Endothelial cell of umbilical vein (primary cell): ENCODE data around the gene KIFC1. TPM values are rescaled to one million over a fixed set of nuclear protein-coding genes. Genes with fewer than 3 reads are reported as not detected.

ENCODE experiments used
- BruUV-seq: library from RNA; stranded (reverse); fragments of 400-500 nt; replicated peaks from 2 replicates; lab custom pipeline; 2021; lab: Mats Ljungman, UMichigan
- CTCF ChIA-PET: fragments of 300-600, 350-600 bp; sonication (Branson Sonifier 250); formaldehyde crosslinking; loops from one replicate; lab custom pipeline; 2021; ENCODE audit warnings: antibody characterized with exemption, inconsistent platforms; lab: Charles Lee
- POLR2A ChIA-PET: fragments of 300-600, 350-600 bp; sonication (Branson Sonifier 250); formaldehyde crosslinking; loops from one replicate; lab custom pipeline; 2021; ENCODE audit warnings: antibody characterized with exemption, inconsistent platforms; lab: Charles Lee
- DNase-seq: peaks from one replicate; pipeline ENCODE4 v3.0.0-alpha.2; 2011; ENCODE audit warnings: low read depth, low spot score
- FAIRE-seq: peaks from 2 replicates; lab custom pipeline; 2011; peaks lifted over from hg19 to GRCh38; lab: Jason Lieb, UNC
- H2AFZ ChIP-seq: 2 replicates; pipeline ENCODE4 v1.6.0; 2012; ENCODE audit warnings: low read depth, low read length, control low read depth, inconsistent platforms
- H3K27ac ChIP-seq: 2 replicates; pipeline ENCODE4 v1.5.1; 2011; ENCODE audit warnings: low read depth, mild to moderate bottlenecking, control low read depth, low read length, moderate library complexity; ENCODE audit not compliant: insufficient read depth
- H3K27me3 ChIP-seq, 2 experiments: 2 replicates each; pipeline versions ENCODE4 v1.6.0 to v1.6.1; 2011; ENCODE audit warnings: low read length in 2 of 2, mixed read lengths in 1 of 2; ENCODE audit not compliant: control insufficient read depth in 2 of 2, insufficient read depth in 2 of 2
- H3K36me3 ChIP-seq, 2 experiments: 2 replicates in 1 of 2; 3 replicates in 1 of 2; pipeline ENCODE4 v1.5.1; 2011; ENCODE audit warnings: low read length in 2 of 2, mild to moderate bottlenecking in 1 of 2, moderate library complexity in 1 of 2; ENCODE audit not compliant: control insufficient read depth in 2 of 2, insufficient read depth in 2 of 2; ENCODE audit errors: extremely low read depth in 1 of 2
- H3K4me1 ChIP-seq: 3 replicates; pipeline ENCODE4 v1.5.1; 2011; ENCODE audit warnings: mild to moderate bottlenecking, low read length; ENCODE audit not compliant: control insufficient read depth, insufficient read depth; ENCODE audit errors: extremely low read depth
- H3K4me2 ChIP-seq: 2 replicates; pipeline ENCODE4 v1.6.1; 2011; ENCODE audit warnings: low read length, control low read depth, mixed read lengths; ENCODE audit not compliant: insufficient read depth
- H3K4me3 ChIP-seq, 3 experiments: fragments of 200-600 bp in 1 of 3; sonication (generic), shearing (Covaris generic) in 1 of 3; replicated peaks in 1 of 3; 2 replicates each; pipeline ENCODE4 v1.5.1; 2011 to 2016; ENCODE audit warnings: control low read depth in 3 of 3, low read length in 3 of 3, mild to moderate bottlenecking in 2 of 3, inconsistent platforms in 1 of 3, low read depth in 1 of 3, moderate library complexity in 1 of 3; ENCODE audit not compliant: insufficient read depth in 1 of 3
- H3K79me2 ChIP-seq: 2 replicates; pipeline ENCODE4 v1.6.0; 2012; ENCODE audit warnings: low read length, inconsistent platforms; ENCODE audit not compliant: control insufficient read depth, insufficient read depth
- H3K9ac ChIP-seq: replicated peaks from 2 replicates; pipeline ENCODE3; 2011; ENCODE audit warnings: low read length, control low read depth; ENCODE audit not compliant: insufficient read depth; ENCODE audit errors: extremely low read depth
- H3K9me1 ChIP-seq: replicated peaks from 3 replicates; pipeline ENCODE4 v1.6.0; 2011; ENCODE audit warnings: mild to moderate bottlenecking, low read length; ENCODE audit not compliant: control insufficient read depth, insufficient read depth; ENCODE audit errors: extremely low read depth
- H3K9me3 ChIP-seq: replicated peaks from 2 replicates; pipeline ENCODE4 v1.5.1; 2012; ENCODE audit warnings: low read length, inconsistent platforms; ENCODE audit not compliant: control insufficient read depth, insufficient read depth
- H4K20me1 ChIP-seq: replicated peaks from 2 replicates; pipeline ENCODE3; 2011; ENCODE audit warnings: mild to moderate bottlenecking, low read length; ENCODE audit not compliant: control insufficient read depth, insufficient read depth; ENCODE audit errors: extremely low read depth
- CTCF ChIP-seq, 2 donors: IDR thresholded peaks; 1 replicate in 1 of 2; 2 replicates in 1 of 2; pipeline ENCODE4 v1.5.1; 2011; ENCODE audit warnings: low read length in 2 of 2, mild to moderate bottlenecking in 2 of 2, moderate library complexity in 2 of 2, control low read depth in 1 of 2, inconsistent platforms in 1 of 2, low read depth in 1 of 2; ENCODE audit not compliant: insufficient read depth in 1 of 2; ENCODE audit errors: extremely low read depth in 1 of 2
- EZH2 ChIP-seq: IDR thresholded peaks from 2 replicates; pipeline ENCODE4 v1.6.1; 2012; ENCODE audit warnings: borderline replicate concordance, low read depth, mild to moderate bottlenecking, moderate library complexity, low read length, inconsistent platforms; ENCODE audit not compliant: severe bottlenecking
- FOS ChIP-seq: IDR thresholded peaks from 2 replicates; pipeline ENCODE4 v1.6.1; 2011; ENCODE audit warnings: mild to moderate bottlenecking, low read length, moderate library complexity, borderline replicate concordance; ENCODE audit not compliant: insufficient read depth
- GATA2 ChIP-seq: IDR thresholded peaks from 2 replicates; pipeline ENCODE4 v1.7.0; 2011; ENCODE audit warnings: low read depth, mild to moderate bottlenecking, moderate library complexity, mixed read lengths, low read length; ENCODE audit not compliant: insufficient read length, insufficient read depth
- JUN ChIP-seq: IDR thresholded peaks from 2 replicates; pipeline ENCODE4 v1.6.1; 2011; ENCODE audit warnings: borderline replicate concordance, low read depth; ENCODE audit not compliant: insufficient read length, insufficient read depth
- MYC ChIP-seq: IDR thresholded peaks from one replicate; pipeline ENCODE4 v1.6.1; 2011; ENCODE audit warnings: mild to moderate bottlenecking, low read depth, low read length
- POLR2A ChIP-seq: IDR thresholded peaks from 2 replicates; pipeline ENCODE4 v1.6.1; 2012; ENCODE audit warnings: low read depth, mild to moderate bottlenecking, control low read depth, low read length
- POLR2AphosphoS5 ChIP-seq: IDR thresholded peaks from 2 replicates; pipeline ENCODE4 v1.6.1; 2012; ENCODE audit warnings: low read depth, mild to moderate bottlenecking, control low read depth, low read length, moderate library complexity; ENCODE audit not compliant: insufficient read depth
- dilution Hi-C: fragments of 300-500 bp; cut with MboI; formaldehyde crosslinking; loops from one replicate; pipeline ENCODE4 v1.15.0; 2019; ENCODE audit warnings: low sequenced_read_pairs; ENCODE audit not compliant: extremely low pct_ligation_motif_present
- intact Hi-C: fragments of 100-400 bp; cut with micrococcal nuclease; formaldehyde crosslinking; loops from one replicate; pipeline ENCODE4 v1.10.0; 2022
- polyA plus RNA-seq, 4 experiments: library from polyadenylated mRNA; depleted of rRNA in 3 of 4; stranded (reverse) in 3 of 4; unstranded in 1 of 4; fragments of >200 nt; gene quantifications; 2 replicates each; pipeline versions ENCODE4 v1.2.1 to v1.2.3, GENCODE V29; 2011 to 2012; ENCODE audit warnings: missing spikeins in 1 of 4
- total RNA-seq: library from RNA; stranded (reverse); gene quantifications from 2 replicates; pipeline ENCODE4 v1.2.3, GENCODE V29; 2021
- TF ChIP-seq, protein P1 (sequence below): IDR thresholded peaks from 2 replicates; pipeline ENCODE4 v1.6.1; 2011; ENCODE audit not compliant: insufficient read depth, insufficient read length

Gene KIFC1
- total and polyA plus RNA-seq, 2 donors (not counting 3 experiments of a cell fraction or from before 2014, with no cell fraction given), result 39.3 to 63.4 TPM

DNA sequence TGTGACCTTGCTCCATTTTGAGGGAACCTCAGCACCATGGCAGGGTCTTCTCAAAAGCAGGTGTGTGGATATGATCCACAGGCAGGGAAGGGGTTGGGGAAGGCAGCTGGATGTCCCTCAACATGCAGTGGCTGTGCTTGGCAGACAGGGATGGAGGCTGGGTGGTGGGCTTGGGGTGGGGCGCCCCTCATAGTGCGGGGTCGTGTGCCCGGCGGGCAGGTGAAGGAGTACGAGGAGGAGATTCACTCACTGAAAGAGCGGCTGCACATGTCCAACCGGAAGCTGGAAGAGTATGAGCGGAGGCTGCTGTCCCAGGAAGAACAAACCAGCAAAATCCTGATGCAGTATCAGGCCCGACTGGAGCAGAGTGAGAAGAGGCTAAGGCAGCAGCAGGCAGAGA is 54.7 kb downstream of the KIFC1 start:
- no TSS peak for BruUV-seq
- Histone ChIP-seq H4K20me1 (no peaks in the 10 kb centered on the region), H3K4me3 (no peak overlapping the region), H3K9me1 (no peaks in the 10 kb centered on the region), H3K79me2 (no peaks in the 10 kb centered on the region), H3K27ac (no peak overlapping the region), H3K9me3 (no peaks in the 10 kb centered on the region), H2AFZ (no peak overlapping the region), H3K27me3 (no peaks in the 10 kb centered on the region), H3K4me1 (no peaks in the 10 kb centered on the region), H3K4me2 (no peak overlapping the region), H3K36me3 (peaks cover 0 to 14% of the 10 kb centered on the region in 2 experiments), H3K9ac (no peak overlapping the region)
- DNase-seq (no peak), FAIRE-seq (no peak)
- intact Hi-C loops (no loop called here), dilution Hi-C loops (no loop called here)
- no peak for TF ChIP-seq CTCF (IDR thresholded peaks at IDR 0.05; ENCODE audit: extremely low read depth in 1 of 2, insufficient read depth in 1 of 2, low read depth in 1 of 2, low read length in 2 of 2)
- no peak for TF ChIP-seq FOS
- no peak for TF ChIP-seq POLR2A
- no peak for TF ChIP-seq POLR2AphosphoS5
- POLR2A ChIA-PET, result no interaction called here
- CTCF ChIA-PET, result interaction anchor here (1.5 kb wide), 1 partner anchor 40 kb away, joined by 3 read pairs; no protein-coding TSS in a partner anchor

DNA sequence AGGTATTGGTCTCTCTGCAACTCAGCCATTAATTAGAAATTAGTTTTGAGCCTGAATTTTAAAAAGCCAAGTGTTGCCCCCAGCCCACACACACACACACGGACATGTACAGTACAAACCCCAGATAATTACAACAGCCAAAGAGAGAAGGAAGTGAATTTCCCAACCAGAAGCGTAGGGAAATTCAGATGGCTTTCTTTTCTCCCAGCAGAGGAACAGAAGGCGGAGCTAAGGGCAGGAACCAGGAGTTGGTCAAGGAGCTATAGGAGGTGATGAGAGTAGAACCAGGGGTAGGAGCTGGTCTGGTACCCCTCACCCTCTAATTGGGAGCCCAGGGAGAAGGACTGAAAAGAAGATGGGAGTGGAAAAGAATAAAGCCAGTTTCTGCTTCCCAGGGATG is 58.8 kb downstream of the KIFC1 start:
- Histone ChIP-seq H3K36me3 (peaks cover 0 to 6% of the 10 kb centered on the region in 2 experiments), H3K4me2 (no peak overlapping the region), H3K27me3 (no peaks in the 10 kb centered on the region), H3K27ac (no peak overlapping the region), H3K4me1 (peaks cover 3% of the 10 kb centered on the region), H3K9ac (no peak overlapping the region), H2AFZ (no peak overlapping the region), H4K20me1 (no peaks in the 10 kb centered on the region), H3K4me3 (no peak overlapping the region), H3K9me3 (no peaks in the 10 kb centered on the region), H3K9me1 (no peaks in the 10 kb centered on the region), H3K79me2 (no peaks in the 10 kb centered on the region)
- FAIRE-seq (no peak), DNase-seq (no peak)
- CTCF ChIA-PET, result interaction anchor here (0.7 to 1.6 kb wide), 4 partner anchors 9 to 19 kb away, joined by 3 to 5 read pairs (median 4); no protein-coding TSS in a partner anchor
- intact Hi-C loops, result loop anchor here (5.0 kb wide), 1 partner anchor 127 kb away; no protein-coding TSS in a partner anchor
- dilution Hi-C loops, result no loop called here
- POLR2A ChIA-PET, result no interaction called here
- no peak for TF ChIP-seq CTCF (IDR thresholded peaks at IDR 0.05; ENCODE audit: extremely low read depth in 1 of 2, insufficient read depth in 1 of 2, low read depth in 1 of 2, low read length in 2 of 2)
- TF ChIP-seq, protein P1, sequence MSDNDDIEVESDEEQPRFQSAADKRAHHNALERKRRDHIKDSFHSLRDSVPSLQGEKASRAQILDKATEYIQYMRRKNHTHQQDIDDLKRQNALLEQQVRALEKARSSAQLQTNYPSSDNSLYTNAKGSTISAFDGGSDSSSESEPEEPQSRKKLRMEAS, result no peak
- no peak for TF ChIP-seq FOS
- no peak for TF ChIP-seq GATA2
- TF ChIP-seq POLR2AphosphoS5, result no peak
- no peak for TF ChIP-seq JUN
- no peak for TF ChIP-seq MYC
- no peak for TF ChIP-seq POLR2A
- TF ChIP-seq EZH2, result no peak
- BruUV-seq, result no TSS peak
